ENCODE data around the gene RAB6B.

Gene RAB6B

GRCh38 chr3:133825969-133826727, 69.5 kb downstream of the RAB6B start:
- no peaks in the 10 kb centered on the region for H3K9me3 ChIP-seq (ENCODE audit: insufficient read depth, low read length)
- TF ChIP-seq CTCF (IDR thresholded peaks at IDR 0.05; ENCODE audit: low read depth, low read length), result no peak
- no peak for TF ChIP-seq EZH2phosphoT487 (IDR thresholded peaks at IDR 0.05; ENCODE audit: low read depth)
- H3K36me3 ChIP-seq (replicated peaks; ENCODE audit: low read depth, low read length), result peaks cover 27% of the 10 kb centered on the region
- no peaks in the 10 kb centered on the region for H3K4me1 ChIP-seq (ENCODE audit: low read length)
- no peak overlapping the region for H3K4me2 ChIP-seq (ENCODE audit: low read length)
- no peaks in the 10 kb centered on the region for H4K20me1 ChIP-seq (ENCODE audit: insufficient read depth, low read length)
- no peaks in the 10 kb centered on the region for H3K79me2 ChIP-seq (ENCODE audit: low read length)
- no peak overlapping the region for H3K27ac ChIP-seq (ENCODE audit: low read length)
- no peak overlapping the region for H3K4me3 ChIP-seq (ENCODE audit: low read length)
- no peak overlapping the region for H2AFZ ChIP-seq (ENCODE audit: low read depth, low read length)
- no peak overlapping the region for H3K9ac ChIP-seq (ENCODE audit: low read length)
- H3K27me3 ChIP-seq (ENCODE audit: low read depth, low read length), result no peaks in the 10 kb centered on the region

- Histone ChIP-seq H3K36me3 (replicated peaks; ENCODE audit: low read depth, low read length) (peaks cover 38% of the 10 kb centered on the region), H3K4me1 (ENCODE audit: low read length) (no peaks in the 10 kb centered on the region), H4K20me1 (ENCODE audit: insufficient read depth, low read length) (no peaks in the 10 kb centered on the region), H3K4me3 (ENCODE audit: low read length) (no peak overlapping the region), H3K9ac (ENCODE audit: low read length) (no peak overlapping the region), H3K4me2 (ENCODE audit: low read length) (no peak overlapping the region), H2AFZ (ENCODE audit: low read depth, low read length) (no peak overlapping the region), H3K27me3 (ENCODE audit: low read depth, low read length) (no peaks in the 10 kb centered on the region), H3K79me2 (ENCODE audit: low read length) (no peaks in the 10 kb centered on the region), H3K9me3 (ENCODE audit: insufficient read depth, low read length) (no peaks in the 10 kb centered on the region), H3K27ac (ENCODE audit: low read length) (no peak overlapping the region)
- TF ChIP-seq CTCF (IDR thresholded peaks at IDR 0.05; ENCODE audit: low read depth, low read length), result no peak
- no peak for TF ChIP-seq EZH2phosphoT487 (IDR thresholded peaks at IDR 0.05; ENCODE audit: low read depth)
These were observed 70.7 kb downstream of the RAB6B start for GRCh38 chr3:133824961-133825485.

GRCh38 chr3:133821767-133822638, 73.7 kb downstream of the RAB6B start:
- Histone ChIP-seq H2AFZ (ENCODE audit: low read depth, low read length) (no peak overlapping the region), H3K36me3 (replicated peaks; ENCODE audit: low read depth, low read length) (peaks cover 49% of the 10 kb centered on the region)
- TF ChIP-seq CTCF (IDR thresholded peaks at IDR 0.05; ENCODE audit: low read depth, low read length), result peak; percentile 49
- no peak for TF ChIP-seq EZH2phosphoT487 (IDR thresholded peaks at IDR 0.05; ENCODE audit: low read depth)

More at GRCh38 chr3:133821767-133822638, 73.7 kb downstream of the RAB6B start:
- Histone ChIP-seq H3K27ac (ENCODE audit: low read length) (no peak overlapping the region), H4K20me1 (ENCODE audit: insufficient read depth, low read length) (no peaks in the 10 kb centered on the region), H3K79me2 (ENCODE audit: low read length) (no peaks in the 10 kb centered on the region), H3K4me1 (ENCODE audit: low read length) (no peaks in the 10 kb centered on the region), H3K27me3 (ENCODE audit: low read depth, low read length) (no peaks in the 10 kb centered on the region), H3K4me2 (ENCODE audit: low read length) (no peak overlapping the region), H3K4me3 (ENCODE audit: low read length) (no peak overlapping the region), H3K9ac (ENCODE audit: low read length) (no peak overlapping the region), H3K9me3 (ENCODE audit: insufficient read depth, low read length) (no peaks in the 10 kb centered on the region)

Data from OCI-LY3 (cell line).